Measurements from ENCODE around the gene SLC1A3. TPM values are rescaled to one million over a fixed set of nuclear protein-coding genes. Genes with fewer than 3 reads are reported as not detected.

The SLC1A3 gene
- total and polyA plus RNA-seq, 2 of the 4 experiments (the other 2 are of a cell fraction) = 0.27 to 1.3 TPM

- H4K8ac ChIP-seq (ENCODE audit: low read depth in 2 of 2, low read length in 2 of 2) = no peak overlapping the region
- no peak overlapping the region for H4K5ac ChIP-seq (ENCODE audit: low read depth, low read length)
- H2BK5ac ChIP-seq (ENCODE audit: low read depth, low read length, poor library complexity, severe bottlenecking) = no peak overlapping the region
- no peak overlapping the region for H3K4me2 ChIP-seq (ENCODE audit: low read depth, low read length)
- TF ChIP-seq CEBPB (IDR thresholded peaks at IDR 0.05; ENCODE audit: low read depth, low read length) (no peak), POLR2A (IDR thresholded peaks at IDR 0.05; ENCODE audit: low read depth, low read length) (no peak), CHD1 (IDR thresholded peaks at IDR 0.05; ENCODE audit: low read depth, low read length) (no peak), FOS (IDR thresholded peaks at IDR 0.05; ENCODE audit: low read depth, low read length) (no peak), SMC3 (IDR thresholded peaks at IDR 0.05; ENCODE audit: low read depth, low read length) (no peak), RAD21 (IDR thresholded peaks at IDR 0.05; ENCODE audit: low read length) (no peak), MAFK (IDR thresholded peaks at IDR 0.05; ENCODE audit: low read depth, low read length) (no peak), NFE2L2 (IDR thresholded peaks at IDR 0.05; ENCODE audit: low read depth, low read length) (no peak), MAZ (IDR thresholded peaks at IDR 0.05; ENCODE audit: borderline replicate concordance, low read depth, low read length) (no peak)
- TF ChIP-seq, protein P1, sequence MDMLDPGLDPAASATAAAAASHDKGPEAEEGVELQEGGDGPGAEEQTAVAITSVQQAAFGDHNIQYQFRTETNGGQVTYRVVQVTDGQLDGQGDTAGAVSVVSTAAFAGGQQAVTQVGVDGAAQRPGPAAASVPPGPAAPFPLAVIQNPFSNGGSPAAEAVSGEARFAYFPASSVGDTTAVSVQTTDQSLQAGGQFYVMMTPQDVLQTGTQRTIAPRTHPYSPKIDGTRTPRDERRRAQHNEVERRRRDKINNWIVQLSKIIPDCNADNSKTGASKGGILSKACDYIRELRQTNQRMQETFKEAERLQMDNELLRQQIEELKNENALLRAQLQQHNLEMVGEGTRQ (IDR thresholded peaks at IDR 0.05; ENCODE audit: low read depth, low read length) = no peak
- TF ChIP-seq, protein P2, sequence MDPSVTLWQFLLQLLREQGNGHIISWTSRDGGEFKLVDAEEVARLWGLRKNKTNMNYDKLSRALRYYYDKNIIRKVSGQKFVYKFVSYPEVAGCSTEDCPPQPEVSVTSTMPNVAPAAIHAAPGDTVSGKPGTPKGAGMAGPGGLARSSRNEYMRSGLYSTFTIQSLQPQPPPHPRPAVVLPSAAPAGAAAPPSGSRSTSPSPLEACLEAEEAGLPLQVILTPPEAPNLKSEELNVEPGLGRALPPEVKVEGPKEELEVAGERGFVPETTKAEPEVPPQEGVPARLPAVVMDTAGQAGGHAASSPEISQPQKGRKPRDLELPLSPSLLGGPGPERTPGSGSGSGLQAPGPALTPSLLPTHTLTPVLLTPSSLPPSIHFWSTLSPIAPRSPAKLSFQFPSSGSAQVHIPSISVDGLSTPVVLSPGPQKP (IDR thresholded peaks at IDR 0.05; ENCODE audit: borderline replicate concordance, low read depth, low read length) = no peak
- H2AFZ ChIP-seq (replicated peaks; ENCODE audit: low read length, poor library complexity) = no peak overlapping the region
- ChIA-PET POLR2A (ENCODE audit: unreplicated experiment) (no interaction called here), CTCF (no interaction called here)
- intact Hi-C loops (cut with micrococcal nuclease) = no loop called here
- ATAC-seq (ENCODE audit: low read depth) (no peak), DNase-seq (no peak)
- no peak overlapping the region for H3K18ac ChIP-seq (ENCODE audit: low read depth, low read length)
- dilution Hi-C loops (cut with HindIII; ENCODE audit: low sequenced_read_pairs, unreplicated experiment) = no loop called here
- no peak overlapping the region for H2AK9ac ChIP-seq (replicated peaks; ENCODE audit: low read depth, low read length, poor library complexity)
- no peak overlapping the region for H3K56ac ChIP-seq (ENCODE audit: extremely low read depth, insufficient read depth, low read length)
- no peaks in the 10 kb centered on the region for H4K20me1 ChIP-seq (ENCODE audit: insufficient read depth, low read length)
- BruUV-seq (replicated peaks) = no TSS peak
- no peak overlapping the region; the same call in 1 of the 2 replicates for H2AK5ac ChIP-seq (ENCODE audit: low read depth, low read length)
- H3K79me1 ChIP-seq (ENCODE audit: low read depth in 1 of 2, low read length in 2 of 2) = no peaks in the 10 kb centered on the region
- H3K14ac ChIP-seq (replicated peaks; ENCODE audit: low read depth, low read length) = no peak overlapping the region
- H3K9me1 ChIP-seq (ENCODE audit: insufficient read depth, low read length) = peaks cover 17% of the 10 kb centered on the region; the same call in 1 of the 2 replicates
- H3K27ac ChIP-seq (ENCODE audit: insufficient read depth, low read length) = no peak overlapping the region
- no peak overlapping the region for H2BK120ac ChIP-seq (ENCODE audit: low read depth, low read length)
- H3K4ac ChIP-seq (ENCODE audit: low read depth, low read length) = no peak overlapping the region
- H4K91ac ChIP-seq (ENCODE audit: insufficient read depth, low read depth, low read length) = no peak overlapping the region
- no peak overlapping the region for H3K23ac ChIP-seq (ENCODE audit: low read depth, low read length)
- no peaks in the 10 kb centered on the region for H3K36me3 ChIP-seq (ENCODE audit: control insufficient read depth, insufficient read depth, low read length)
- peaks cover 5% of the 10 kb centered on the region for H3K4me1 ChIP-seq (ENCODE audit: control insufficient read depth, insufficient read depth, low read length)
- no peak overlapping the region for H2BK20ac ChIP-seq (ENCODE audit: low read depth, low read length)
- no peak overlapping the region for H3K9ac ChIP-seq (ENCODE audit: low read depth, low read length)
- H3K9me3 ChIP-seq (ENCODE audit: control insufficient read depth, insufficient read depth, low read length) = no peaks in the 10 kb centered on the region
- no peak overlapping the region for H3K4me3 ChIP-seq (ENCODE audit: insufficient read depth, low read depth, low read length)
- H2BK15ac ChIP-seq (ENCODE audit: low read depth, low read length) = no peak overlapping the region
- in situ Hi-C loops (cut with MboI; ENCODE audit: low sequenced_read_pairs) = no loop called here
- peaks cover 3% of the 10 kb centered on the region for H3K27me3 ChIP-seq (ENCODE audit: control insufficient read depth, insufficient read depth, low read length)
- WGBS, 2 experiments (ENCODE audit: extremely low coverage in 2 of 2, insufficient read length in 1 of 2) = 80% methylated on average over 1 of the region's 3 CpGs; no CpG with 5 or more reads in 1 of the 2 experiments
Measured at GRCh38 chr5:36654564-36654963, 48.2 kb downstream of the SLC1A3 start.
